Activated CD8-positive, alpha-beta memory T cell treated with anti-CD3 and anti-CD28 coated beads, Interleukin-2, amount 50 U/mL, for 1 hour (primary cell): ENCODE data around the gene TAPBP.
A peak's percentile ranks its signal among the peaks of the same experiment; 100 is the strongest.
"Not testable (repeated sequence)": the region's sequence is repeated elsewhere in the genome, so short reads cannot be mapped to it uniquely, and the experiment has no call there.

ENCODE experiments used
- DNase-seq: peaks from one replicate; pipeline ENCODE4 v3.0.0-alpha.2; 2020; ENCODE audit errors: extremely low read depth

Gene TAPBP

DNA sequence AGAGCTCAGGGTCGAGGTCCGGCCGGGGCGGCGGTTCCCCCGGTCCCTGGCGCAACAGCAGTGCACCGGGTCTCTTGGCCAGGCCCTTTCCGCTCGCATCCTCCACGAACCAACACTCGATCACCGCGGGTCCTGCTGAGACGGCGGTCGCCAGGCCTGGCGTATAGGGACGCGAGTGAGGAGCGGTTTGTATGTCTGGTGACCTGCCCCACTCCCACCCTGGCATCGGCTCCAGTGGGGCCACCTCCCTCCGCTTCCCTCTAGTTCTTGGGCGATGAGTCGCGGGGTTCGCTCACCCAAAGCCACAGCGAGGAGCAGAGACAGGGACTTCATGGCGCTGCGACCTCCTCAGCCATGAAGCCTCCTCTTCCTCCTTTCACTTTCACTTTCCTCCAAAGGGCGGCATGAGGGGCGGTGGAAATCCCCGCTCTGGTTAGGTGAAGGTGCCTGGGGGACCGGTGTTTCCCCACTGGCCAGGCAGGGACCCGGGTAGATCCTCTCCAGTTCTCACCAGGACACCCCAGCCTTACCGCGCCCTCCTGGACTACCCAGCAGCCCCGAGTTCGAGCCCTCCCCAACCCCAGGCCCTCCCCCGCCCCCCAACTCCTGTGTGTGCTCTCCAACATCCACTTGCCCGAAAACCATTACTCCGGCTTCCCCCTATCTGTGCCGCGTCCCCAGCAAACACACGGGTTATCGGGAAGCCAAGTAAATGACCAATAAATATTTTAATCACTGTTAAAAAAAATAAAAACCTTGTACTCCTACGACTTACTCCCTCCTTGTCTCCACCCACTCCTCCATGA is at the start of gene TAPBP:
Gene TAPBP, minus strand, starts transcription at position 370 of the 806 bp plus-strand sequence. Its CDS starts 37 bp downstream, at position 333.
- no peak for DNase-seq

DNA sequence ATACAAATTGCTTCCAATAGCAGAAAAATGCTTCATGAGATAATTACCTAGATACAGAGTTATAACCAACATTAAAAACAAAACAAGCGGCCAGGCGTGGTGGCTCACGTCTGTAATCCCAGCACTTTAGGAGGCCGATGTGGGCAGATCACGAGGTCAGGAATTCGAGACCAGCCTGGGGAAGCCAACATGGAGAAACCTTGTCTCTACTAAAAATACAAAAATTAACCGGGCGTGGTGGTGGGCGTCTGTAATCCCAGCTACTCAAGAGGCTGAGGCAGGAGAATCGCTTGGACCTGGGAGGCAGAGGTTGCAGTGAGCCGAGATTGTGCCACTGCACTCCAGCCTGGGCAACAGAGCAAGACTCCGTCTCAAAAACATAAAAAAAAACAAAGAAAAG is 49.6 kb upstream of the TAPBP start:
- not testable (repeated sequence) for DNase-seq

DNA sequence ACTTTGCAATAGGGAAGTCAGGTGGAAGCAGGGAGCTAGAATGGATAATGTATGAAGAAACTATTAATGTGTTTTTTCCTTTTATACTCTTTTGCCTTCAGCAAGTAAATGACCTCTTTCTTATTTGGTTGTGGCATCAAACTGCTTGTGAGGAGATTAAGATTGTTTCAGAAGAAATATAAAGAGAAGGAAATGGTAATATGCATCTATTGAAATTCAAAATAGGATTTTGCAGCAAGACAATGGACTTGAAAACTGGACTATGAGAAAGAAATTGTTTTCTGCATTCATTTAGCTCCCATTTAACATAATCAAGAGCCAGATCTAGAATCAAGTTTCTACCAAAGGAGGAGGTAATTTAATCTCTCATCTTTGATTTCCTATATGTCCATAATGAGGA is 45.5 kb upstream of the TAPBP start:
- DNase-seq, result no peak

DNA sequence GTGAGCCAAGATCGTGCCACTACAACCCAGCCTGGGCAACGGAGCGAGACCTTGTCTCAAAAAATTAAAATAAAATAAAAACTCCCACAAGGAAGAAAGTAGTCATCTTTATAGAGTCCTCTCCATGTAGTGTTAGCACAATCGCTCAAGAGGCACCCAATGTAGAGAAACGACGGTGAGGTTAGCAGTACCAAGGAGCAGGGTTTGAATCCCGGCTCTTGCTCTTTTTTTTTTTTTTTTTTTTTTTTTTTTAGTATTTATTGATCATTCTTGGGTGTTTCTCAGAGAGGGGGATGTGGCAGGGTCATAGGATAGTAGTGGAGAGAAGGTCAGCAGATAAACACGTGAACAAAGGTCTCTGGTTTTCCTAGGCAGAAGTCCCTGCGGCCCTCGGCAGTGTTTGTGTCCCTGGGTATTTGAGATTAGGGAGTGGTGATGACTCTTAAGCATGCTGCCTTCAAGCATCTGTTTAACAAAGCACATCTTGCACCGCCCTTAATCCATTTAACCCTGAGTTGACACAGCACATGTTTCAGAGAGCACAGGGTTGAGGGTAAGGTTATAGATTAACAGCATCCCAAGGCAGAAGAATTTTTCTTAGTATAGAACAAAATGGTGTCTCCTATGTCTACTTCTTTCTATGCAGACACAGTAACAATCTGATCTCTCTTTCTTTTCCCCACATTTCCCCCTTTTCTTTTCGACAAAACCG is 43.4 kb upstream of the TAPBP start:
- DNase-seq, result not testable (repeated sequence)

DNA sequence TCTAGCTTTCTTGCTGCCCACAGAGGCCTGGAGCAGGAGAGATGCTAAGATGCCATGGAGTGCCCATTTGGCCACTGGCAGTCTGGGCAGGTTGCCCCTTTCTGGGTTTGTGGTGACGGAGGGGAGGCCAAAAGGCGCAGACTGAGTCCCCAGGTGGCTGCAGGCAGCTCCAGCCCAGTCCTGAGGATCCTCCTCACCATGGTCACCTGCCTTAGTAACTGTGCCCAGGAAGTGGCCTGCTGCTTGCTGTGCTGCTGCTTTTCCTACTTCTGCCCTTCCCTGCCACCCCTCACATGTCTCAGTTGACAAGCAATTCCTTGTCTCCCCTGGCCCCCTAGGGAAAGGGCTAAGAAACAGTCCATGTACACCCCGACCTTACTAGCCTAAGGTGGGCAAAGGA is 42.4 kb upstream of the TAPBP start:
- DNase-seq, result no peak

DNA sequence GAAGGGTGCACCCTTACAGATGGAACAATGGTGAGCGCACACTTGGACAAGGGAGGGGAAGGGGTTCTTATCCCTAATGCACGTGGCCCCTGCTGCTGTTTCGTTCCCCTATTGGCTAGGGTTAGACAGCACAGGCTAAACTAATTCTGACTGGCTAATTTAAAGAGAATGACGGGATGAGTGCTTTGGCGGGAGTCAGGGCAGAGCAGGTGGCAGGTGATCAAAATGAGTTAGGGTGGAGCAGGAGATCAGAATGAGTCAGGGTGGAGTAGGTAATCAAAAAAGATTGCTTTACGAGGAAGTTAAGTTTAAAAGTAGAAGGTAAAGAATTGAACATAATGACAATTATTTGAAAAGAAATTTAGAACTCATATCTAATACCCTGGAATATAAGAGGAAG is 42.0 kb upstream of the TAPBP start:
- DNase-seq, result not testable (repeated sequence)

DNA sequence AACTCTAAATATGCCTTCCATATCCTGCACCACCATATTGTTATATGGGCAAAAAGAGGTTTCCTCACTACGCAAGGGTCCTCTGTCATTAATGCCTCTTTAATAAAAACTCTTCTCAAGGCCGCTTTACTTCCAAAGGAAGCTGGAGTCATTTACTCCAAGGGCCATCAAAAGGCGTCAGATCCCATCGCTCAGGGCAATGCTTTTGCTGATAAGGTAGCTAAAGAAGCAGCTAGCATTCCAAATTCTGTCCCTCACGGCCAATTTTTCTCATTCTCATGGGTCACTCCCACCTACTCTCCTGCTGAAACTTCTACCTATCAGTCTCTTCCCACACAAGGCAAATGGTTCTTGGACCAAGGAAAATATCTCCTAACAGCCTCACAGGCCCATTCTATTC is 33.9 kb upstream of the TAPBP start:
- no peak for DNase-seq

DNA sequence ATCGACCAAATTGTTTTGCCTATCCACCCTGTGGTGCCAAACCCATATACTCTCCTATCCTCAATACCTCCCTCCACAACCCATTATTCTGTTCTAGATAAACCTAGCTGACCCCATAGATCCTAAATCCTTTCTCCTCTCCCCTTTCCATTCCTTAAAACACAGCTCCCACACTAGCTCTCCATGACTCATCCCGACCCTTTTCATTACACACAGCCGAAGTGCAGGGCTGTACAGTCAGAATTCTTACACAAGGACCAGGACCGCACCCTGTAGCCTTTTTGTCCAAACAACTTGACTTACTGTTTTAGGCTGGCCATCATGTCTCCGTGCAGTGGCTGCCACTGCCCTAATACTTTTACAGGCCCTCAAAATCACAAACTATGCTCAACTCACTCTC is 33.1 kb upstream of the TAPBP start:
- DNase-seq, result not testable (repeated sequence)

DNA sequence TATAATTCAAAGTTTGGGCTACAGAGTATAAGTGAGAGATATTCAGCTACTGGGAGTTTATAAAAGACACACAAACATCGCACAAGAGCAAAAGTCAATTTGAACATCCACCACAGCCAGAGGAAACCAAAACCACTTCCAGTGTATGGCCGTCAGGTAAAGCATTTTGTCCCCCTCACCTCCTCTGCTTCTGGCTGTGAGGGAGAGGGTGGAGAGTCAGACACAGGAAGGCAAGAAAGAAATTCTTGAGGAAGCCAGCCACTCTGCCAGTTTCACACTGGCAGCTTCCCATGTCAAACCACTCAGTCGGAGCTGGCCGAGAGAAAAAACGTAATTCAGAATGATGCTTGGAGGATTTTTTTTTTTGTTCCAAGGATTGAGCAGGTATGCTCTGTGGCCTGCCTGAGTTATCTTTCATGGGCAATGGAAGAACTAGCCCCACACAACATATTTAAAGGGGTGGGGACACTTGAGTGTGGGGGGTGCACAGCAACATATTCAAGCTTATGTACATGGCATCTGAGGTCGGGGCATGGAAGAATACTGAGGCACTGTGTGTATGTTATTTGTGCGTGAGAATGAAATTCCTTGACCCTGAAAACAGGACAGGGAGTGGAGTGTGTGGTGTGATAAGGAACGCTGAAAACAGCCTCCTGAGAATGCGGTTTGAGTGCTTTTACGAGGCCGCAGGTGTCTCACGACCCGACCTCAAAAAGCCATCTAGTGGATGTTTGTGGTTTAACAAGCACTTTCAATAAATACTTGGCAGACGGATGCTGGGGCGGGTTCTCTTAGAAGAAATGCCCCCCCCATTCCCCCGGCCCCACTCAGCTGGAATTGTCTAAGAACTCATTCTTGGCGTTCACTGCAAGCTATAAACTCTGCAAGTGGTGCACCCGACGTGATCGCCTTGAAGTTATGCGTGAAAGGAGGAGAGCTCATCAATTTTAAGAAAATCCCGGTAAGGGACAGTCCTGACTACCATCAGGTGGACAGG is 31.1 kb upstream of the TAPBP start:
- peak; percentile 54 for DNase-seq

DNA sequence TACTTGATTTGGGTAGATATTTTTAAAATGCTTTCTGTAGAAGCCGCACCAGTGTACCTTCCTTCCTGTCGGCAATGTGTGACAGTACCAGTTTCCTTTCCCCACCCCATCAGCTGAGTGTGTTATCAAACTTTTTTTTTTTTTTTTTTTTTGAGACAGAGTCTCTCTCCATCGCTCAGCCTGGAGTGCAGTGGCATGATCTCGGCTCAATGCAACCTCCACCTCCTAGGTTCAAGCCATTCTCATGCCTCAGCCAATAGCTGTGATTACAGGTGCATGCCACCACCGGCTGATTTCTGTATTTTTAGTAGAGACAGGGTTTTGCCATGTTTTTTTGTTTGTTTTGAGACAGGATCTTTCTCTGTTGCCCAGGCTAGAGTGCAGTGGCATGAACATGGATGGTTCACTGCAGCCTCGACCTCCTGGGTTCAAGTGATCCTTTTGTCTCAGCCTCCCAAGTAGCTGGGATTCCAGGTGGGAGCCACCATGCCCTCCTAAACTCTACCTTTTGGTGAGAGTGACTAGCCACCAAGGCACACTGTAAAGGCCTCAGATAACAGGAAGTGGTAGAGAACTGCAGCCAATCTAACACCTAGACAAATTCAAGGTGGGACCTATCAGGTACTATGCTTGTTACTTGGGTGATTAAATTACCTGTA is 30.2 kb upstream of the TAPBP start:
- DNase-seq, result peak; percentile 71

DNA sequence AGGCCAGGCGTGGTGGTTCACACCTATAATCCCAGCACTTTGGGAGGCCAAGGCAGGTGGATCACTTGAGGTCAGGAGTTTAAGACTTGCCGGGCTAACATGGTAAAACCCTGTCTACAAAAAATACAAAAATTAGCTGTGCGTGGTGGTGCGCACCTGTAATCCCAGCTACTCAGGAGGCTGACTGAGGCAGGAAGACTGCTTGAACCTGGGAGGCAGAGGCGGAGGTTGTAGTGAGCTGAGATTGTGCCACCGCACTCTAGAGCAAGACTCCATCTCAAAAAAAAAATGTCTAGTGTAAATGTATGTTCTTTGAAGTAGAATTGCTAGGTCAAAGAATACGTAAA is 29.7 kb upstream of the TAPBP start:
- DNase-seq, result not testable (repeated sequence)

DNA sequence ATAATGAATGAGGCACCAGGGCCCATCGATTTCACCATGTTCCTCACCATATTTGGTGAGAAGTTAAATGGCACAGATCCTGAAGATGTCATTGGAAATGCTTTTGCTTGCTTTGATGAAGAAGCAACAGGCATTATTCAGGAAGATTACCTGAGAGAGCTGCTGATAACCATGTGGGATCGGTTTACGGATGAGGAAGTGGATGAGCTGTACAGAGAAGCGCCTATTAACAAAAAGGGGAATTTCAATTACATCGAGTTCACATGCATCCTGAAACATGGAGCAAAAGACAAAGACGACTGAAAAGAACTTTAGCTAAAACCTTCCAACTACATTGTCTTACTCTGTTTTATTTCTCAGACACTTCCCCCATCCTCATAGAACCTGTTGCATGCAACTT is 25.3 kb upstream of the TAPBP start:
- no peak for DNase-seq

DNA sequence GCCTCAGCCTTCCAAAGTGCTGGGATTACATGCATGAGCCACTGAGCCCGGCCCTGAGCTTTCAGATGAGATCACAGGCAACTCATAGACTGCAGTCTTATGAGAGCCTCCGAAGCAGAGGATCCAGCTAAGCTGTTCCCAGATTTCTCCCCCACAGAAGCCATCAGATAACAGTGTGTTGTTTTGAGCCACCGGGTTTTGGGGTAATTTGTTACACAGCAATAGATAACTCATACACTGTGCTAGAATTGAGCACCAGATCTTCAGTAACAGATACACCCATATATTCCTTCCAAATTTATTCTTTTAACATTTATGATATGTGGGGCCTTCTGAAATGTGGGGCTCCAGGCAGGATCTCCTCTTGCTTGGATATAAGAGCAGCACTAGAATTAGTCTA is 22.6 kb upstream of the TAPBP start:
- no peak for DNase-seq

DNA sequence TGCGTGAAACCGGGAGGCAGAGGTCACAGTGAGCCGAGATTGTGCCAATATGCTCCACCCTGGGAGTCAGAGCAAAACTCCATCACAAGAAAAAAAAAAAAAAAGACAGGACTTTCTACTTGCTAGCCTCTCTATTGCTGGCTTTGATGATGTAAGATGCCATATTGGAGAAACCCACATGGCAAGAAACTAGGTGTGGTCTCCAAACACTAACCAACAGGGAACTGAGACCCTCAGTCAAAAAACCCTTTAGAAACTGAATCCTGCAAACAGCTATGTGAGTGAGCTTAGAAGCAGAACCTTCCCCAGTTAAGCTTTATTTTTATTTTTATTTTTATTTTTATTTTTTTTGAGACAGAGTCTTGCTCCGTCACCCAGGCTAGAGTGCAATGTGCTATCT is 22.0 kb upstream of the TAPBP start:
- no peak for DNase-seq

DNA sequence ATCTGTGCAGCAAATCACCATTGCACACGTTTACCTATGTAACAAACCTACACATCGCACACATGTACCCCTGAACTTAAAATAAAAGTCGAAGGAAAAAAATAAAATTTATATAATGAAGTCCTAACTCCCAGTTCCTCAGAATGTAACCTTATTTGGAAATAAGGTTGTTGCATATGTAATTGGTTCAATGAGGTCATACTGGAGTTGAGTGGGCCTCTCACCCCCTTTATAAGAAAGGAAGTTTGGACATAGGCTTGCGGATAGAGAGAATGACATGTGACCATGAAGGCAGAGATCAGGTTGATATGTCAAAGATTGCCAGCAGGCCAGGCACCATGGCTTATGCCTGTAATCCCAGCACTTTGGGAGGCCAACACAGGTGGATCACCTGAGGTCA is 19.8 kb upstream of the TAPBP start:
- DNase-seq, result no peak

DNA sequence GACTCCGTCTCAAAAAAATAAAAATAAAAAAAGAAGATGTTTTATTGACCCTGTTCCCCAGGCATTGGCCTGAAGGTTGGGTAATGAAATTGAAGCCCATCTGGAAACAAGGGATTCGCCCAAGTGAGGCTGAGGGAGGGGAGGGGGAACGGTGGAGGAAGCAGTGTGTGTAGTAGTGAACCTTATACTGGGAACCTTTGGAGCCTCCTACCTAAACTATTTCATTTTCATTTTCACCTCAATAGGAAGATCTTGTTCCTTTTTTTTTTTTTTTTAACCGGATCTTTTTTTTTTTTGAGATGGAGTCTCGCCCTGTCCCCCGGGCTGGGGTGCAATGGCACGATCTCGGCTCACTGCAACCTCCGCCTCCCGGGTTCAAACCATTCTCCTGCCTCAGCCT is 16.9 kb upstream of the TAPBP start:
- DNase-seq, result no peak

DNA sequence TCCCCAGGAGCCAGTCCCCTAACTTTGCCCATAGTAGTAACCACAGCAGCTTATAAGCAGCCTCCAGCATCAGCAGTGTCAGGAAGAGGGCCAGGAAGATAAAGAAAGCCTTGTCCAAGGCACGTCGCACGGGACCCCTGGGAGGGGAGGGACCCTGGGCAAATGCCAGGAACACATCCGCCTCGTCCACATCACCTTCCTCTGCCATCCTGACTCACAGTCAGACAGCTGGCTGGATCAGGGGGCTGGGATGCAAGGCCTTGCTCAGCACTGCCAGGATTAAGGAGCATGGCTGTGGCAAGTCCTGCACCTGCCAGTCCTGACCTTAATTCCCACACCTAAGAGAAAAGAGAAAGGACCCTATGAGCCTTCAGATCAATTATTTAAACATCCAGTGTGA is 15.2 kb upstream of the TAPBP start:
- no peak for DNase-seq

DNA sequence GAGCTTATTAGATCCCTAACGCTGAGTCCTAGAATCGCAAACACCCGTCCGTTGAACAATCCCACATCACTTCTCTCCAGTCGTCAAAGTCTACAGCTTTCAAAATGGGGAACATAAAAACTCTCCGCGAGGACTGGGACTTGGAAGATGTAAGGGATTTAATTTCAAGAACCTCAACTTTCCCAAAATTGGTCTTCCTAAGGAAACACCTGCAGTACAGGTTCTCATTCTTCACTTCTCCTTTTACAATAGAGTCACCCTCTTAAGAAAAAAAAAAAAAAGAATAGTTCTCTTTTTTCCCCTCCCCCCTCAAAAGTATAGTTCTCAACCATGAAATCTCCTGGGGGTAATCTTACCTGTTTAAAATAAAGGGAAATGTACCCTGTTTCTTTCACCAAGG is 10.2 kb upstream of the TAPBP start:
- no peak for DNase-seq

DNA sequence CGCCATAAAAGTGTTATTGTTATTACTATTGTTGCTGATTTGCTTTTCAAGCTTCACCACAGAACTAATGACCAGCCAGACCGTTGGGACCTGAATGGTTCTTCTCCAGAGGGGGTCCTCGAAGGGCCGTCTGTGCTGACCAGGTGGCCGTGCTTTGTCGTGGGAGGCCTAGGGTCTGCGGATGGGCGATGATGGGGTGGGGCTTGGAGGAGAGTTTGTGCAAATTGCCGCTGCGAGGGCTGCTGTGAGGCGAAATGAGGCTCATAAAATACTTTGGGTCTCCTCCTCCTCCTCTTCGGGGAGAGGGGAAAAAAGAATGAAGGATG is 9.7 kb upstream of the TAPBP start:
- DNase-seq, result no peak

DNA sequence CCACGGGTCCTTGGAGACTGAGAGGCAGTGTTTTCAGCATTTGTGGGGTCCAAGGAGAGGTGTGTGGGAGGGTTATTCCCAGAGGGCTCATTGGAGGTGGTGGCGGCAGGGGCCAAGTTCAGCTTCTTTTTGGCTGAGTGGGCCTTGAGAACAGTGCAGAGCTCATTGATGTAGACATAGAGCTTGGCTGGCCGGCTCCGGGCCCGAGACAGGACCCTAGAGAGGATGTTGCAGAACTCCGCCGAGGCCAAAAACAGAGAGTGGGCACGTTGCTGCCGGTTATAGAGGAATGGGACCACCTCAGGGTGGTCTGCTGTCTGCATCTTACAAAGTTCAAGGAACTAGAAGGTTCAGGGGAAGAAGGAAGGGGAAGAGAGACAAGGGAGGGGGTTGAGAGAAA is 7.3 kb upstream of the TAPBP start:
- no peak for DNase-seq

DNA sequence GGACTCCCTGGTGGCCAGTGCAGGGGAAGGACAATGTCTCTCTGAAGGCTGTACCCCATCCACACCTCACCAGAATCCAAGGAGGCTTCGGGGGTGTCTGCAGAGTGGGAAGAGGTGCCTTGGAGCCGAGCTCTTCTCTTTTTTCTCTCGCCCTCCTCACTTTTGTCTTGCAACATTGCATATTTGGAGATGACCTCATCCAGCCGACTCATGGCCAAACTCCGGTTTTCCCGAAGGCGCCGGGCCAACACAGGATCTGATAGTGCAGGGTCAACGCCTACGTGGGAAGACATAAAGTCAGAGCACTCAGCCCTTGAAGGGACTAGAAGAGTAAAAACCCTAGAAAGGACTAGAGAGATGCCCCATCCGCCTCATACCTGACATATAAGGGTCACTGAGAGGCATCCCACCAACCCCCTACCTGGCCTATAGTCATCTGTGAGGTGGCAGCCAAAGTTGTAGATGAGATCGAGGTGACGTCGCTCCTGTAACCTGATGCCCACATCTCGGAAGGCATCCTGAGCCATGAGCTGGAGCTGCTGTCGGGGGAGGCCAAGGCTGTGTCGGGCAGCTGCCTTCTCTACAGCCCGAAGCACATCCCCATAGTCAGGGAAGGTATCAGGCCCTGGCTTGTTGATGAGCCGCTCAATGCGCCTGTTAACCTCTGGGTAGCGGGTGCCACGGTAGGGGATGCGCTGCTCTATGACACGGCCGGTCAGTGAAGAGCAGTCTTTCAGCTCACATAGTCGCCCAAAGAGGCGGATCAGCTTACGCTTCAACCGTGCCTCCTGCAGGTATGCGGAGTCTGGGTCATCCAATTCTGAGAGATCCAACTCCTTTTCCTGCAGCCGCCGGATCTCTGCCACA is 6.7 kb upstream of the TAPBP start:
- no peak for DNase-seq
